ENCODE measurements around the gene FAM20C. TPM values are rescaled to one million over a fixed set of nuclear protein-coding genes. Genes with fewer than 3 reads are reported as not detected.

FAM20C gene
- total and polyA plus RNA-seq, 2 donors (not counting 3 experiments of a cell fraction or from before 2014, with no cell fraction given): 14.2 to 34.5 TPM

DNA sequence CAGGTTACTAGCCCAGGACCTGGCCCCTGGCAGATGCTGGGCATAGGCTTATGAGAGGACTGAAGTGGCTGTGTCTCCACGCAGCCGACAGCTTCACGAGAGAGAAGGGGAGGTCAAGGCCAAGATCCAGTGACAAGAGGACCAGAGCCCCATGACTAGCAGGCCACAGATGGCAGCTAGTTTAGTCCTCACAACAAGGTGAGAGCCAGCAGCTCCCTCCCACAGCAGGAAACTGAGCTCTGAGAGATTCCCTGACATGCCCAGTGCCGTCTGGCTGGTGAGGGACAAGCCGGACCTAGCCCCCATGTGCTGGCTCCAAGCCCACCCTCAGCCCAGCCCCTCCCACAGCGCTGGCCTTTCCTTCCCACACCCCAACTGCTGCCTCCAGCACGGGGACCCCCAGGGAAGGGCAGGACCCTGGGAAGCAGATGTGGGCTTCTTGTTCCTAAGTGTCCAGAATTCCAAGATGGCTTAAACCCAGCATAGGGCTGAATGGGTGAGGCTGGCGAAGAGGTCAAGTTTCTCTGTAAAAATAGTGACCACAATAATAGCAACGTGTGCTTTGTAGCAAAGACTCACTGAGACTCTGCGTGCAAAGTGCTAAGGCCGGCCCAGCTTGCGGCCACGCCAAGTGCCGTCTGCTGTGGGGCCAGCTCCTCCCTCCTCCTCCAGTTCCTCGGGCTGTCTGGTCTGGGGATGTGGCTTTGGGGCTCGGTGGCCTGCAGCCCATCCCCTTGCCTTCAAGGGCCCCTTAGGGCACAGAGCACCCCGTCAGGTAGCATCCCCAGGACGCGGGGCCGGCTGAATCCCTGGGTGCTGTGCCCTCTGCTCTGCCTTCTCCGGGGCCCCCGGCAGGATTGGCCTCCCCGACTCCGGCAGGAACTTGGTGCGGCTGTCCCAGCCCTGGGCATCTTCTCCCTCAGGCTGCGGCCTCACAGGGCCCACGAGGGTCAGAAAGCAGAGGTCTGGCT, 7.8 kb upstream of the FAM20C start:
- Histone ChIP-seq H3K36me3 (ENCODE audit: control insufficient read depth in 2 of 2, extremely low read depth in 1 of 2, insufficient read depth in 2 of 2, low read length in 2 of 2) (no peaks in the 10 kb centered on the region), H3K4me3 (replicated peaks in 1 of 3; ENCODE audit: insufficient read depth in 1 of 3, low read depth in 1 of 3, low read length in 3 of 3) (no peak overlapping the region), H3K27me3 (ENCODE audit: control insufficient read depth in 2 of 2, insufficient read depth in 2 of 2, low read length in 2 of 2) (no peaks in the 10 kb centered on the region), H4K20me1 (replicated peaks; ENCODE audit: control insufficient read depth, extremely low read depth, insufficient read depth, low read length) (no peaks in the 10 kb centered on the region), H3K27ac (ENCODE audit: insufficient read depth, low read depth, low read length) (no peak overlapping the region), H3K9me3 (replicated peaks; ENCODE audit: control insufficient read depth, insufficient read depth, low read length) (no peaks in the 10 kb centered on the region), H3K4me2 (ENCODE audit: insufficient read depth, low read length) (no peak overlapping the region), H3K79me2 (ENCODE audit: control insufficient read depth, insufficient read depth, low read length) (no peaks in the 10 kb centered on the region), H3K9ac (replicated peaks; ENCODE audit: extremely low read depth, insufficient read depth, low read length) (no peak overlapping the region), H3K9me1 (replicated peaks; ENCODE audit: control insufficient read depth, extremely low read depth, insufficient read depth, low read length) (no peaks in the 10 kb centered on the region), H2AFZ (ENCODE audit: low read depth, low read length) (no peak overlapping the region), H3K4me1 (ENCODE audit: control insufficient read depth, extremely low read depth, insufficient read depth, low read length) (no peaks in the 10 kb centered on the region)
- no peak for DNase-seq (ENCODE audit: low read depth, low spot score)
- dilution Hi-C loops (cut with MboI; ENCODE audit: extremely low pct_ligation_motif_present, low sequenced_read_pairs): no loop called here
- intact Hi-C loops (cut with micrococcal nuclease): no loop called here
- ChIA-PET CTCF (no interaction called here), POLR2A (no interaction called here)
- no peak for FAIRE-seq
- TF ChIP-seq JUN (IDR thresholded peaks at IDR 0.05; ENCODE audit: borderline replicate concordance, insufficient read depth, insufficient read length, low read depth) (no peak), GATA2 (IDR thresholded peaks at IDR 0.05; ENCODE audit: insufficient read depth, insufficient read length, low read depth, low read length) (no peak), CTCF (IDR thresholded peaks at IDR 0.05; ENCODE audit: extremely low read depth in 1 of 2, insufficient read depth in 1 of 2, low read depth in 1 of 2, low read length in 2 of 2) (no peak)
- no TSS peak for BruUV-seq (replicated peaks)
